HG03060 (cell line): ENCODE results near the gene FCAMR.

Experiments used
- ATAC-seq: cut with Tn5 transposase; IDR thresholded peaks from one replicate; pipeline ENCODE4 v1.9.1; 2021; ENCODE audit warnings: low read depth, moderate number of reproducible peaks; ENCODE audit not compliant: unreplicated experiment

FCAMR gene

GRCh38 chr1:206912445-206913095 lies 57.7 kb downstream of the FCAMR start:
- no peak for ATAC-seq

- ATAC-seq: no peak
Observed at GRCh38 chr1:206911064-206911663, 59.1 kb downstream of the FCAMR start.

- ATAC-seq: no peak
Observed at GRCh38 chr1:206909883-206910318, 60.4 kb downstream of the FCAMR start.

GRCh38 chr1:206909161-206909882 lies 60.9 kb downstream of the FCAMR start:
- no peak for ATAC-seq

- no peak for ATAC-seq
Observed at GRCh38 chr1:206908038-206908437, 62.2 kb downstream of the FCAMR start.
